ENCODE results near the gene C19orf25.

Gene C19orf25

DNA sequence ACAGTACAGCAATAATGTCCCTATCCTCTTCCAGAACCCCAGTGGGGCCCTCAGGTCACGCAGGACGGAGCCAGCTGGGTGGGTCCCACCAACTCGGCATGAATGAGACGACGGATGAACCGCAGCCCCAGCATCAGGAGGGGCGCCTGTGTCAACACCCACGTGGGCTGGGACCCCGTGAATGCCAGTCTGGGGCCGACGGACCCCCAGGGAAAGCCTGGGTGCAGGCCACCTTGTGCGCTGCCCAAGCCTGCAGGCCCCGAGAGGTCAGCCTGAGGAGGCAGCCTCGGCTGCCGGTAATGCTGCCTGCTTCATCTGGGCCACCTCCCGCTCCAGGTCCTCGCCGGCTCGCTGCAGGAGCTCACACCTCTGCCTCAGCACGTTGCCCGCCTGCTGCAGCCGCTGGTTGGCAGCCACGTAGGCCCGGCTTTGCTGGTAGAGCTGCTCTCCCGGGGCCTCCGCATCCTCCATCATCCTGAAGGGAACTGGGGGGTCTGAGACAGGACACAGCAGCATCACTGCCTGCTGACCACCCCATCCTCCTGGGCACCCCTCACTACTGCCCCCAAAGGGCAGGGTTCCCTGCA lies 4.2 kb downstream of the C19orf25 start:
- FAIRE-seq: no peak

DNA sequence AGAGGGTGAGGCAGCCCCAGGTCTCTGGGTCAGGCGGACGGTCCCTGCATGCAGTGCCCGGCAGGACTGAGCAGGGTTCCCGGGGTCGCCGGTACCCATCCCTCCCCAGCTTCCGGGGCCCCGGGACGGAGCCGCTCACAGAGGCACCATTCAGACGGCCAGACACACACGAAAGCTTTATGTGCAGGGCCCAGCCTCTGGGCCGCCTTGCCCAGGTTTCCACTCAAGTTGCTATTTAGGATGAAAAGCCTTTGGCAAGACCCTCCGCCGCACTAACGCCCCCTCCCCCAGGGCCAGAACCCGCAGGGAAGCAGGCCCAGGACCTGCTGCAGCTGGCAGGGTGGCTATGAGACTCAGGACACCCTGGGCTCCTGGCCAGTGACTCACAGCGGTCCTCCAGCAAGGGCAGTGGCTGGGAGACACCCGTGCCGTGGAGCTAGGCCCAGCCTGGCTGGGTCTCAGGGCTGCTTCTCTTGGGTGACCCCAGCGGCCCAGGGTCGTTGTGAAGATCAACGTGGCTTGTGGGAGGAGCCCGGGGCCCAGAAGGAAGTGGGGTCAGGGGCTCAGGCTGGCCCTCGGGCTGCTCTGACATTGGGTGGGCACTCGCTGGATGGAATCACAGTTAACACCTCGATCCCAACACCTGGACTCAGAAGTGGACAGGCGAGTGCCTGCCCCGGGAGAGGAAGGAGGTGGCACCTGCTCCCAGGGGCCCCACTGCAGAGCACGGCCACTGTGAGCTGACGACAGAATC lies 4.8 kb downstream of the C19orf25 start:
- FAIRE-seq: no peak

DNA sequence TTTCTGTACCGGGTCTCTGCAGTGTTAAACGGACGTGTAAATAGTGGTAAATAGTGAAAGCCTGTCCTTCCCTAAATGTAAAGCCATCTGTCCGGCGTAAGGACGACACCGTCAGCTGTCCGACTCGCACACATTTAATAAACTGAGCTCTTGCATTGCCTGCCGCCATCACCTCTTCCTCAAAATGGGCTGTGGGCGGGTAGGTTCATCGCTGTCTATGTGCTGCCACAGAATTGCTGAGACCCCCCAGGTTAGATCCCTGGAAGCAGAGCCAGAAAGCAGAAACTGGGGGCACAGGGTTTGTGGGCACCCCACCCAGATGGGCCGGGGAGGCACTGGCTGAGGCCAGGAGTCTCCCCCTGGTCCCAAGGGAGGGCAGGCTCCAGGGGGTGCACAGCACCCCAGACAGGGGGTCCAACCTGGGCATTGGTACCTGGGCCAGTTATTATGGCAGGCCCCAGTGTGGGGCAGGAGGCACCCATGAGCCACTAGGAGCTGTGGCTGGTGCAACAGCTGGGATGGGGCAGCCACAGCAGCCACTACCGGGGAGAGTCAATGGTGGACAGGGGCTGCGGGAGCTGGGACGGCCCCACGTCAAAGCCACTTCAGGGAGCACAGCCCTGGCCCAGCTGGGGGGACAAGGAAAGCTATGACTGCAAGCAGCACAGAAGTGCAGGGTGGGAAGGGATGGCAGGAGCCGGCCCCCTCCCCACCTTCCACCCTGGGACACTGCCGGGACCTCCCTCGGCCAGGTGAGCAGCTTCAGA lies 5.7 kb downstream of the C19orf25 start:
- no peak for FAIRE-seq

DNA sequence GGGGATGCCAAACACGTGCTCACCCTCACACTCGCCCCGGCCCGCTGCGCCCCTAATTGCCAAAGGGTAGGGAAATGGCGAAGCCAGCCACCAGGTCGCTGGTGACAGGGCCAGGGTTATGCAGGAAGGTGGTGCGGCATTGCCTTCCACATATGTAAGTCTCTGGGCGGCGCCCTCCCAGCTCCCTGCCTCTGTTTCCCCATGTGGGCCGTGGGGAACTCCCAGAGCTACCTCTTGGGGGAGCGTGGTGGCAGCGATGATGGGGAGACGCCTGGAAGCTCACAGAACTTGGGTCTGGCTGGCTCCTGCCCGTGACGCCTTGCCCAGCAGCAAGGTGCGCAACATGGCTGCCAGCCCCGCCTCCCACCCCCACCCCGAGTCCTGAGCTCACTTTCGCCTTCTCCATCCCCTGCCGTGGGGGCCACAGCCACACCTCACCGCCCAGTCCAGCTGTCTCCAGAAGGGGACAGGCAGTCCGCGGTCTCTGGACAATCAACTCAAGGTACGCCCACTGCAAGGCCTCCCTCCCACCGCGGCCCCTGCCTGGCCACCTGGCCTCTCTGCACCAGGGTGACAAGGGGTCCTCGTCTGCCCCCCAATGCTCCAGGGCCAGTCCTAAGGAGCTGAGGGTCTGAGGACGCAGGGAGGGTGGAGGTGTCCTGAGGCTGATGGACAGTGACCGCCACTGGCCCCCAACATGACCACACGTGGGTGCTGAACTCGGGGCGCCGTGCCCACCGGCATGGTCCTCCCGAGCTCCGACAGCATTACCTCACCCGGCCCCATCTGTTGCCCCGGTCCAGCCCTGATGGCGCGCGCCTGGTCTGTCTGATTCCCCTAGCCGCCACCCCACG lies 6.6 kb downstream of the C19orf25 start:
- no peak for FAIRE-seq

DNA sequence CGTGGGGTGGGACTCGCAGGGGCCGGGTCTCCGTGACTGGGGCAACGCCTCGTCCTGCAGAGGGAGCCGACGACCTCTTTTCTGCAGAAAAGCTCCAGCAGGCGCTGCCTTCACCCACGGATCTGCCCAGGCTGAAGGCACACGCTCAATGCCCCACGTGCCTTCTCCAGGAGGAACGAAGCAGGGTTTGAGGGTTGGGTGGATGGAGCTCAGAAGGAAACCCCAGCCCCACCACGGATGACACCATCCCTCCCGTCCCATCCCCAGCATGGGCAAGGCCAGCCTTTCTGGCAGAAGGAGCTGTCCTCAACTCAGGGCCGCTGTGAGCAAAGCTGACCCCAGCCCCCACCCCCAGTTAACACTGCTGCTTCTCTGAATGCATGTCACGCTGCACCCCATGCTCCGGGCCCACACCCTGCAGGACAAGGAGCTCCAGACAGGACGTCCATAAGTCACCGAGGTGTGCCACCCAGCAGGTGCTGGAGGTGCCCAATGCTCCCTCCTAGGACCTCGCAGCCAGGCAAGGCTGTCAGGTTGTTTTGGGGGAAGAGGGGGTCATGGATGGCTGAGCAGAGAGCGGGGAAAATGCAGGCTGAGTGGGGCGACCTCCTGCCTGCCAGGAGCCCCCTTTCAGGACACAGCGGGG lies 7.4 kb downstream of the C19orf25 start:
- no peak for FAIRE-seq

DNA sequence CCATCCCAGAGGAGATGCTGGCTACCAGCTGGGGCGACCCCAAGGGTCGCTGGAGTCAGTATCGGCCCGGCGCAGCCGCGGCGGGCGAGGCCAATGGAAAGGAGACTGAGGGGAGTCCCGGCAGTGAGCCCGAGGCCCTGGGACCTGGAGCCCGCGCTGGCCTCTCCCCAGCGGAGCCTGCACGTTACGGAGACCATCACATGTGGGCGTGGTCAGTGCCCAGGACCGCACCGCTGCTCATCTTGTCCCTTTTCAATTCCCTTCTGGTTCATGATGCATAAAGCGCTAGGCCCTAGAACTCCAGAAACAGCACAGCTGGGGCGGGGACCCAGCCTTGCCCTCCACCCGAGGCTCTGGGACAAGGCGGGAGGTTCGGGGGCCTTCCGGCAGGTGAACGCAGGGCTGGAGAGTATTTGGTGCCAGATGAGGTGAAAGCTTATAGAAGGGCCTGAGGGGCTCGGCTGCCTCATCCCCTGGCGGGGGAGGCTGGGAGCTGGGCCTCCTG lies 8.0 kb downstream of the C19orf25 start:
- no peak for FAIRE-seq

DNA sequence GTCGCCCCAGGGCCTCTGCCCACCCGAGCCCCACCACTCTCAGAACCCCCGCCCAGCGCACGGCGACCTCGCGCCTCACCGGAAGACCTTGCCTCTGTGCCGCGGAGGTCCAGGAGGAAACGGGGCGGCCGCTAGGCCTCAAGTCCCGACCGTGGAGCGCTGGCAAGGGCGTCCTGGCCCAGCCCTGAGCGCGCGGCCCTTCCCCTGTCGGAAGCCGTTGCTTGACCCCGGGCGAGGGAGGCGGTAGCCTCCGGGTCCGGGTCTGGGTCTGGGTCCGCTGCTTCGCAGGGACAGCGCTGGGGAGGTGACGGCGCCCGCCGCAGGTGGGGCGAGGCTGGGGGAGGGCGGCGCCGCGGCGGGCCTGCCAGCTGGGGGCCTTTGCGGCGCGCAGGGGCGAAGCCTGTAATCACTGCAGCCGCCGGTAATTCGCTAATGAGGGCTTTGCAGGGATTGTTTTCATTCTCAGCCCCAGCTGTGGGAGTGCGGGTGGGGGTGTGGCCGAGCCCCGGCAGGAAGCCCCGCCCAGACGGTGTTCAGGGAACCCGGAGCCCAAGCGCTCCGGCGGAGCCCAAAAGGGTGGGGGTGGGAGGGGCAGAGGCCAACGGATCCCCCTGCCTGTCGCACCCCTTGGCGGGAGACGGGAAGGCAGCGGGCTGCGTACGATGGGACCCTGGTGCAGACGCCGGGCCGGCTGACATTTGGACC lies 8.6 kb downstream of the C19orf25 start:
- FAIRE-seq: no peak

DNA sequence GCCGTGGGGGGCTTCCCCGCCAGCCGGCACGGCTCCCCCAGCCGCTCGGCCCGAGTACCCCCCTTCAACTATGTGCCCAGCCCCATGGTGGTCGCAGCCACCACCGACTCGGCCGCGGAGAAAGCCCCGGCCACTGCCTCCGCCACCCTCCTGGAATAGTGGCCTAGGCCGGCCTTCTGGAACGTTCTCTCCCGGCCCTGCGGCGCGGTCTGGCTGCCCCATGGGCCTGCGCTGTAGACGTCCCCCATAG lies 9.0 kb downstream of the C19orf25 start:
- FAIRE-seq: no peak

DNA sequence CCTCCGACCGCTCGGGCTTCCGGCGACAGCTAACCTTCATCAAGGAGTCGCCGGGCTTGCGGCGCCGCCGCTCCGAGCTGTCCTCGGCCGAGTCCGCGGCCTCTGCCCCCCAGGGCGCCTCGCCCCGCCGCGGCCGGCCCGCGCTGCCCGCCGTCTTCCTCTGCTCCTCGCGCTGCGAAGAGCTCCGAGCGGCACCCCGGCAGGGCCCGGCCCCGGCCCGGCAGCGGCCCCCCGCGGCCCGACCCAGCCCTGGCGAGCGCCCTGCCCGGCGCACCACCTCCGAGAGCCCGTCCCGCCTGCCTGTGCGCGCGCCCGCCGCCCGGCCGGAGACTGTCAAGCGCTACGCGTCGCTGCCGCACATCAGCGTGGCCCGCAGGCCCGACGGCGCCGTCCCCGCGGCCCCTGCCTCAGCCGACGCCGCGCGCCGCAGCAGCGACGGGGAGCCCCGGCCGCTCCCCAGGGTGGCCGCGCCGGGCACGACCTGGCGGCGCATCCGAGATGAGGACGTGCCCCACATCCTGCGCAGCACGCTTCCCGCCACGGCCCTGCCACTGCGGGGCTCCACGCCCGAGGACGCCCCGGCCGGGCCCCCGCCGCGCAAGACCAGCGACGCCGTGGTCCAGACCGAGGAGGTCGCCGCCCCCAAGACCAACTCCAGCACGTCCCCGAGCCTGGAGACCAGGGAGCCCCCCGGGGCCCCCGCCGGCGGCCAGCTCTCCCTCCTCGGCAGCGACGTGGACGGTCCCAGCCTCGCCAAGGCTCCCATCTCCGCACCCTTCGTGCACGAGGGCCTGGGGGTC lies 9.6 kb downstream of the C19orf25 start:
- no peak for FAIRE-seq

DNA sequence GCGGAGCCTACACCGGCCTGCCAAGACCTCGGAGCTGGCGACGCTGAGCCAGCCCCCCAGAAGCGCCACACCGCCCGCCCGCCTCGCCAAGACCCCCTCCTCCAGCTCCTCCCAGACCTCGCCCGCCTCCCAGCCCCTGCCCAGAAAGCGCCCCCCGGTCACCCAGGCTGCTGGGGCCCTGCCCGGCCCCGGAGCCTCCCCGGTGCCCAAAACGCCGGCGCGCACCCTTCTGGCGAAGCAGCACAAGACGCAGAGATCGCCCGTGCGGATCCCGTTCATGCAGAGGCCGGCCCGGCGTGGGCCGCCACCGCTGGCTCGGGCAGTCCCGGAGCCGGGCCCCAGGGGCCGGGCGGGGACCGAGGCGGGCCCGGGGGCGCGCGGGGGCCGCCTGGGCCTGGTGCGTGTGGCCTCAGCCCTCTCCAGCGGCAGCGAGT lies 10.2 kb downstream of the C19orf25 start:
- FAIRE-seq: no peak

DNA sequence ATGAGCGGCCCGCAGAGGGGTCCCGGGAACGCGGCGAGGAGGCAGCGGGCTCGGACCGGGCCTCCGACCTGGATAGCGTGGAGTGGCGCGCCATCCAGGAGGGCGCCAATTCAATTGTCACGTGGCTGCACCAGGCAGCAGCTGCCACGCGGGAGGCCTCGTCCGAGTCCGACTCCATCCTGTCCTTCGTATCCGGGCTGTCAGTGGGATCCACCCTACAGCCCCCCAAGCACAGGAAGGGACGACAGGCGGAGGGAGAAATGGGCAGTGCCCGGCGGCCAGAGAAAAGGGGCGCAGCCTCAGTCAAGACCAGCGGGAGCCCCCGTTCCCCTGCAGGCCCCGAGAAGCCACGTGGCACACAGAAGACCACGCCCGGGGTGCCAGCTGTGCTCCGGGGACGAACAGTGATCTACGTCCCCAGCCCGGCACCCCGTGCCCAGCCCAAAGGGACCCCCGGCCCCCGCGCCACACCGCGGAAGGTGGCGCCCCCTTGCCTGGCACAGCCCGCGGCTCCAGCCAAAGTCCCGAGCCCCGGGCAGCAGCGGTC lies 10.7 kb downstream of the C19orf25 start:
- FAIRE-seq: no peak

DNA sequence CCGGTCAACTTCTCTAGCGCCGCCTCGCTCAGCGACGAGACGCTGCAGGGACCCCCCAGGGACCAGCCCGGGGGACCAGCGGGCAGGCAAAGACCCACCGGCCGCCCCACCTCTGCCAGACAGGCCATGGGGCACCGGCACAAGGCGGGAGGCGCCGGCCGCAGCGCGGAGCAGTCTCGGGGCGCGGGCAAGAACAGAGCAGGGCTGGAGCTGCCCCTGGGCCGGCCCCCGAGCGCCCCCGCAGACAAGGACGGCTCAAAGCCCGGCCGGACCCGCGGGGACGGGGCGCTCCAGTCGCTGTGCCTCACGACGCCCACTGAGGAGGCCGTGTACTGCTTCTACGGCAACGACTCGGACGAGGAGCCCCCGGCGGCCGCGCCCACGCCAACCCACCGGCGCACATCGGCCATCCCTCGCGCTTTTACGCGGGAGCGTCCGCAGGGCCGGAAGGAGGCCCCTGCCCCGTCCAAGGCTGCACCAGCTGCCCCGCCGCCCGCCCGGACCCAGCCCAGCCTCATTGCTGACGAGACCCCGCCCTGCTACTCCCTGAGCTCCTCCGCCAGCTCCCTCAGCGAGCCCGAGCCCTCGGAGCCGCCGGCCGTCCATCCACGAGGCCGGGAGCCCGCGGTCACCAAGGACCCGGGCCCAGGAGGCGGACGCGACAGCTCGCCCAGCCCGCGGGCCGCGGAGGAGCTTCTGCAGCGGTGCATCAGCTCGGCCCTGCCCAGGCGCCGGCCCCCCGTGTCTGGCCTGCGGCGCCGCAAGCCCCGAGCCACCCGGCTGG lies 11.3 kb downstream of the C19orf25 start:
- no peak for FAIRE-seq

DNA sequence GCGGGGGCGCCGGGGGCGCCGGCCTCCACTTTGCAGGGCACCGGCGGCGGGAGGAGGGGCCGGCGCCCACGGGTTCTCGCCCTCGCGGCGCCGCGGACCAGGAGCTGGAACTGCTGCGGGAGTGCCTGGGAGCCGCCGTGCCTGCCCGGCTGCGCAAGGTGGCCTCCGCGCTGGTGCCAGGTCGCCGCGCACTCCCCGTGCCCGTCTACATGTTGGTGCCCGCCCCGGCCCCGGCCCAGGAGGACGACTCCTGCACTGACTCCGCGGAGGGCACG lies 11.9 kb downstream of the C19orf25 start:
- FAIRE-seq: no peak

DNA sequence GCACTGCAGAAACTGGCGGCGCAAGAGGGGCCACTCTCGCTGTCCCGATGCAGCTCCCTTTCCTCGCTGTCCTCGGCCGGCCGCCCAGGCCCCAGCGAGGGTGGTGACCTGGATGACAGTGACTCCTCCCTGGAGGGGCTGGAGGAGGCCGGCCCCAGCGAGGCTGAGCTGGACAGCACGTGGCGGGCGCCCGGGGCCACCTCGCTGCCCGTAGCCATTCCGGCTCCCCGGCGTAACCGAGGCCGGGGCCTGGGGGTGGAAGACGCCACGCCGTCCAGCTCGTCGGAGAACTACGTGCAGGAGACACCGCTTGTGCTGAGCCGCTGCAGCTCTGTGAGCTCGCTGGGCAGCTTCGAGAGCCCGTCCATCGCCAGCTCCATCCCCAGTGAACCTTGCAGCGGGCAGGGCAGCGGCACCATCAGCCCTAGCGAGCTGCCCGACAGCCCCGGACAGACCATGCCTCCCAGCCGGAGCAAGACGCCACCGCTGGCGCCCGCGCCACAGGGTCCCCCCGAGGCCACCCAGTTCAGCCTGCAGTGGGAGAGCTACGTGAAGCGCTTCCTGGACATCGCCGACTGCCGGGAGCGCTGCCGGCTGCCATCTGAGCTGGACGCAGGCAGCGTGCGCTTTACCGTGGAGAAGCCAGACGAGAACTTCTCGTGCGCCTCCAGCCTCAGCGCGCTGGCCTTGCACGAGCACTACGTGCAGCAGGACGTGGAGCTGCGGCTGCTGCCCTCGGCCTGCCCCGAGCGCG lies 12.4 kb downstream of the C19orf25 start:
- no peak for FAIRE-seq

DNA sequence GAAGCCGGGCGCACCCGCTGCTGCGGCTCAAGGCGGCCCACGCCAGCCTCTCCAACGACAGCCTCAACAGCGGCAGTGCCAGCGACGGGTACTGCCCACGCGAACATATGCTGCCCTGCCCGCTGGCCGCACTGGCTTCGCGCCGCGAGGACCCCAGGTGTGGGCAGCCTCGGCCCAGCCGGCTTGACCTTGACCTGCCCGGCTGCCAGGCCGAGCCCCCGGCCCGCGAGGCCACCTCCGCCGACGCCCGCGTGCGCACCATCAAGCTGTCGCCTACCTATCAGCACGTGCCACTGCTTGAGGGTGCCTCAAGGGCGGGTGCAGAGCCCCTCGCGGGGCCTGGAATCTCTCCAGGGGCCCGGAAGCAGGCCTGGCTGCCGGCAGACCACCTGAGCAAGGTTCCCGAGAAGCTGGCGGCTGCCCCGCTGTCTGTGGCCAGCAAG lies 13.0 kb downstream of the C19orf25 start:
- FAIRE-seq: no peak

DNA sequence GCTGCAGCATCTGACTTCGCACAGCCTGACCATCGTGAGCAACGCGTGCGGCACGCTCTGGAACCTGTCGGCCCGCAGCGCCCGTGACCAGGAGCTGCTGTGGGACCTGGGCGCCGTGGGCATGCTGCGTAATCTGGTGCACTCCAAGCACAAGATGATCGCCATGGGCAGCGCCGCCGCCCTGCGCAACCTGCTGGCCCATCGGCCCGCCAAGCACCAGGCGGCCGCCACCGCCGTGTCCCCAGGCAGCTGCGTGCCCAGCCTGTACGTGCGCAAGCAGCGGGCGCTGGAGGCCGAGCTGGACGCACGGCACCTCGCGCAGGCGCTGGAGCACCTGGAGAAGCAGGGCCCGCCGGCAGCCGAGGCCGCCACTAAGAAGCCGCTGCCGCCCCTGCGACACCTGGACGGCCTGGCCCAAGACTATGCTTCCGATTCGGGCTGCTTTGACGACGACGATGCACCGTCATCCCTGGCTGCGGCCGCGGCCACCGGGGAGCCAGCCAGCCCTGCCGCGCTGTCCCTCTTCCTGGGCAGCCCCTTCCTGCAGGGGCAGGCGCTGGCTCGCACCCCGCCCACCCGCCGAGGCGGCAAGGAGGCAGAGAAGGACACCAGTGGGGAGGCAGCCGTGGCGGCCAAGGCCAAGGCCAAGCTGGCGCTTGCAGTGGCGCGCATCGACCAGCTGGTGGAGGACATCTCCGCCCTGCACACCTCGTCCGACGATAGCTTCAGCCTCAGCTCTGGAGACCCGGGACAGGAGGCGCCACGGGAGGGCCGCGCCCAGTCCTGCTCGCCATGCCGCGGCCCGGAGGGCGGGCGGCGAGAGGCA lies 13.6 kb downstream of the C19orf25 start:
- FAIRE-seq: no peak

DNA sequence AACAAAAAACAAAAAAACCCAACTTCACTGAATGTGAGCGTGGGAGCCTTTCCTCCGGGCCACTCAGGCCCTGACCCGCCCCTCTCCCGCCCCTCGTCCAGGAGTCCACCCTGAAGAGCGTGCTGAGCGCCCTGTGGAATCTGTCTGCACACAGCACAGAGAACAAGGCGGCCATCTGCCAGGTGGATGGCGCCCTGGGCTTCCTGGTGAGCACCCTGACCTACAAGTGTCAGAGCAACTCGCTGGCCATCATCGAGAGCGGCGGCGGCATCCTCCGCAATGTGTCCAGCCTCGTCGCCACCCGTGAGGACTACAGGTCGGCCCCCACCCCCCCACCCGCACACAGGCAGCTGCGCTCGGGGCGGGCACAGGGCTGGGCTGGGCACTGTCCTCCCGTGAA lies 17.2 kb downstream of the C19orf25 start:
- no peak for FAIRE-seq

Measured in TTC549 (cell line).